ENCODE measurements around the gene NAGLU. TPM values are rescaled to one million over a fixed set of nuclear protein-coding genes. Genes with fewer than 3 reads are reported as not detected.

Gene NAGLU
- total and polyA plus RNA-seq, 2 of the 13 experiments (the other 11 are each of a cell fraction or from before 2014, with no cell fraction given): 28.2 to 40.1 TPM

DNA sequence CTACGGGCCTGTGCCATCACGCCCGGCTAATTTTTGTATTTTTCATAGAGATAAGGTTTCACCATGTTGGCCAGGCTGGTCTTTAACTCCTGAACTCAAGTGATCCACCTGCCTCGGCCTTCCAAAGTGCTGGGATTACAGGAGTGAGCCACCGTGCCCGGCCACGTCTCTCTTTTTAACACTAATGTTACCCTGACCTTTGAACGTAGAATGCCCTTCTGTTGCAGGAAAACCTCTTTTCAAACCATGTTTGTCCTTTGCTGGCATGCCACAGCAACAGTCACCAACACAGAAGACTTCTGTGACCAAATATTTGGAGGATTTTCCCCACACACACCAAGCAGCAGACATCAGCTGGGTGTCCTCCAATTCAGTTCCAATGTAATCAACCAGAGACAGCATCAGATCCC, 8.8 kb downstream of the NAGLU start (continued):
- TF ChIP-seq, protein P1, sequence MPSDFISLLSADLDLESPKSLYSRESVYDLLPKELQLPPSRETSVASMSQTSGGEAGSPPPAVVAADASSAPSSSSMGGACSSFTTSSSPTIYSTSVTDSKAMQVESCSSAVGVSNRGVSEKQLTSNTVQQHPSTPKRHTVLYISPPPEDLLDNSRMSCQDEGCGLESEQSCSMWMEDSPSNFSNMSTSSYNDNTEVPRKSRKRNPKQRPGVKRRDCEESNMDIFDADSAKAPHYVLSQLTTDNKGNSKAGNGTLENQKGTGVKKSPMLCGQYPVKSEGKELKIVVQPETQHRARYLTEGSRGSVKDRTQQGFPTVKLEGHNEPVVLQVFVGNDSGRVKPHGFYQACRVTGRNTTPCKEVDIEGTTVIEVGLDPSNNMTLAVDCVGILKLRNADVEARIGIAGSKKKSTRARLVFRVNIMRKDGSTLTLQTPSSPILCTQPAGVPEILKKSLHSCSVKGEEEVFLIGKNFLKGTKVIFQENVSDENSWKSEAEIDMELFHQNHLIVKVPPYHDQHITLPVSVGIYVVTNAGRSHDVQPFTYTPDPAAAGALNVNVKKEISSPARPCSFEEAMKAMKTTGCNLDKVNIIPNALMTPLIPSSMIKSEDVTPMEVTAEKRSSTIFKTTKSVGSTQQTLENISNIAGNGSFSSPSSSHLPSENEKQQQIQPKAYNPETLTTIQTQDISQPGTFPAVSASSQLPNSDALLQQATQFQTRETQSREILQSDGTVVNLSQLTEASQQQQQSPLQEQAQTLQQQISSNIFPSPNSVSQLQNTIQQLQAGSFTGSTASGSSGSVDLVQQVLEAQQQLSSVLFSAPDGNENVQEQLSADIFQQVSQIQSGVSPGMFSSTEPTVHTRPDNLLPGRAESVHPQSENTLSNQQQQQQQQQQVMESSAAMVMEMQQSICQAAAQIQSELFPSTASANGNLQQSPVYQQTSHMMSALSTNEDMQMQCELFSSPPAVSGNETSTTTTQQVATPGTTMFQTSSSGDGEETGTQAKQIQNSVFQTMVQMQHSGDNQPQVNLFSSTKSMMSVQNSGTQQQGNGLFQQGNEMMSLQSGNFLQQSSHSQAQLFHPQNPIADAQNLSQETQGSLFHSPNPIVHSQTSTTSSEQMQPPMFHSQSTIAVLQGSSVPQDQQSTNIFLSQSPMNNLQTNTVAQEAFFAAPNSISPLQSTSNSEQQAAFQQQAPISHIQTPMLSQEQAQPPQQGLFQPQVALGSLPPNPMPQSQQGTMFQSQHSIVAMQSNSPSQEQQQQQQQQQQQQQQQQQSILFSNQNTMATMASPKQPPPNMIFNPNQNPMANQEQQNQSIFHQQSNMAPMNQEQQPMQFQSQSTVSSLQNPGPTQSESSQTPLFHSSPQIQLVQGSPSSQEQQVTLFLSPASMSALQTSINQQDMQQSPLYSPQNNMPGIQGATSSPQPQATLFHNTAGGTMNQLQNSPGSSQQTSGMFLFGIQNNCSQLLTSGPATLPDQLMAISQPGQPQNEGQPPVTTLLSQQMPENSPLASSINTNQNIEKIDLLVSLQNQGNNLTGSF (CRISPR knock-in tag; IDR thresholded peaks at IDR 0.05): no peak
- TF ChIP-seq ZNF501 (CRISPR knock-in tag; IDR thresholded peaks at IDR 0.05): no peak
- no peak for TF ChIP-seq ZNF772 (CRISPR knock-in tag; IDR thresholded peaks at IDR 0.05)
- TF ChIP-seq ZNF660 (CRISPR knock-in tag; IDR thresholded peaks at IDR 0.05; ENCODE audit: borderline replicate concordance, low read depth): no peak
- no peak for TF ChIP-seq FLYWCH1 (CRISPR knock-in tag; IDR thresholded peaks at IDR 0.05)
- no peak for TF ChIP-seq TOE1 (CRISPR knock-in tag; IDR thresholded peaks at IDR 0.05)
- no peak for TF ChIP-seq SNAPC2 (CRISPR knock-in tag; IDR thresholded peaks at IDR 0.05)
- no peak for TF ChIP-seq ZSCAN21 (CRISPR knock-in tag; IDR thresholded peaks at IDR 0.05; ENCODE audit: borderline replicate concordance)
- TF ChIP-seq ZBTB1 (CRISPR knock-in tag; IDR thresholded peaks at IDR 0.05; ENCODE audit: borderline replicate concordance): no peak
- no peak for TF ChIP-seq ZNF180 (CRISPR knock-in tag; IDR thresholded peaks at IDR 0.05; ENCODE audit: borderline replicate concordance, low read depth)
- no peak for TF ChIP-seq ZNF839 (CRISPR knock-in tag; IDR thresholded peaks at IDR 0.05; ENCODE audit: borderline replicate concordance)
- TF ChIP-seq FOXK2 (IDR thresholded peaks at IDR 0.05): 0 out of 2 replicates have a peak, but pooled peaks have one; percentile 40
- no peak for TF ChIP-seq ZKSCAN5 (CRISPR knock-in tag; IDR thresholded peaks at IDR 0.05)
- TF ChIP-seq SMYD3 (CRISPR knock-in tag; IDR thresholded peaks at IDR 0.05): no peak
- no peak for TF ChIP-seq POLR2AphosphoS5 (IDR thresholded peaks at IDR 0.05; ENCODE audit: low read depth, low read length)
- no peak for TF ChIP-seq KLF11 (CRISPR knock-in tag; IDR thresholded peaks at IDR 0.05)
- TF ChIP-seq, protein P2, sequence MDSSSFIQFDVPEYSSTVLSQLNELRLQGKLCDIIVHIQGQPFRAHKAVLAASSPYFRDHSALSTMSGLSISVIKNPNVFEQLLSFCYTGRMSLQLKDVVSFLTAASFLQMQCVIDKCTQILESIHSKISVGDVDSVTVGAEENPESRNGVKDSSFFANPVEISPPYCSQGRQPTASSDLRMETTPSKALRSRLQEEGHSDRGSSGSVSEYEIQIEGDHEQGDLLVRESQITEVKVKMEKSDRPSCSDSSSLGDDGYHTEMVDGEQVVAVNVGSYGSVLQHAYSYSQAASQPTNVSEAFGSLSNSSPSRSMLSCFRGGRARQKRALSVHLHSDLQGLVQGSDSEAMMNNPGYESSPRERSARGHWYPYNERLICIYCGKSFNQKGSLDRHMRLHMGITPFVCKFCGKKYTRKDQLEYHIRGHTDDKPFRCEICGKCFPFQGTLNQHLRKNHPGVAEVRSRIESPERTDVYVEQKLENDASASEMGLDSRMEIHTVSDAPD (CRISPR knock-in tag; IDR thresholded peaks at IDR 0.05): no peak
- no peak for TF ChIP-seq ZNF296 (CRISPR knock-in tag; conservative IDR thresholded peaks at IDR 0.05)
- TF ChIP-seq, protein P3, sequence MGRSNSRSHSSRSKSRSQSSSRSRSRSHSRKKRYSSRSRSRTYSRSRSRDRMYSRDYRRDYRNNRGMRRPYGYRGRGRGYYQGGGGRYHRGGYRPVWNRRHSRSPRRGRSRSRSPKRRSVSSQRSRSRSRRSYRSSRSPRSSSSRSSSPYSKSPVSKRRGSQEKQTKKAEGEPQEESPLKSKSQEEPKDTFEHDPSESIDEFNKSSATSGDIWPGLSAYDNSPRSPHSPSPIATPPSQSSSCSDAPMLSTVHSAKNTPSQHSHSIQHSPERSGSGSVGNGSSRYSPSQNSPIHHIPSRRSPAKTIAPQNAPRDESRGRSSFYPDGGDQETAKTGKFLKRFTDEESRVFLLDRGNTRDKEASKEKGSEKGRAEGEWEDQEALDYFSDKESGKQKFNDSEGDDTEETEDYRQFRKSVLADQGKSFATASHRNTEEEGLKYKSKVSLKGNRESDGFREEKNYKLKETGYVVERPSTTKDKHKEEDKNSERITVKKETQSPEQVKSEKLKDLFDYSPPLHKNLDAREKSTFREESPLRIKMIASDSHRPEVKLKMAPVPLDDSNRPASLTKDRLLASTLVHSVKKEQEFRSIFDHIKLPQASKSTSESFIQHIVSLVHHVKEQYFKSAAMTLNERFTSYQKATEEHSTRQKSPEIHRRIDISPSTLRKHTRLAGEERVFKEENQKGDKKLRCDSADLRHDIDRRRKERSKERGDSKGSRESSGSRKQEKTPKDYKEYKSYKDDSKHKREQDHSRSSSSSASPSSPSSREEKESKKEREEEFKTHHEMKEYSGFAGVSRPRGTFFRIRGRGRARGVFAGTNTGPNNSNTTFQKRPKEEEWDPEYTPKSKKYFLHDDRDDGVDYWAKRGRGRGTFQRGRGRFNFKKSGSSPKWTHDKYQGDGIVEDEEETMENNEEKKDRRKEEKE (IDR thresholded peaks at IDR 0.05): no peak
- TF ChIP-seq EP300 (IDR thresholded peaks at IDR 0.05; ENCODE audit: low read depth in 2 of 2, low read length in 2 of 2): peak in 1 of 2 experiments; percentile 37; a peak in 2 of 4 replicates
- TF ChIP-seq EP300 (CRISPR knock-in tag; IDR thresholded peaks at IDR 0.05; ENCODE audit: borderline replicate concordance): no peak
- no peak for TF ChIP-seq EHMT2 (IDR thresholded peaks at IDR 0.05; ENCODE audit: borderline replicate concordance, low read depth, low read length)
- TF ChIP-seq ZNF143 (CRISPR knock-in tag; IDR thresholded peaks at IDR 0.05): no peak
- peak; percentile 49; the same call in 1 of the 2 replicates for TF ChIP-seq MIXL1 (CRISPR knock-in tag; IDR thresholded peaks at IDR 0.05)

Measured in HepG2 (cell line).